Measurements from ENCODE around the gene FBL.

The FBL gene

GRCh38 chr19:39788244-39788643 is 57.9 kb downstream of the FBL start:
- DNase-seq (ENCODE audit: low read depth in 3 of 3) = no peak

Data from stimulated activated CD4-positive, alpha-beta T cell treated with anti-CD3 and anti-CD28 coated beads, TNF-alpha, amount 100 ng/mL, for 4 hours (primary cell).